HL-60 (cell line): ENCODE results near the gene SPSB4.

Experiments used
- DNase-seq, 2 experiments: peaks; one replicate each; pipeline ENCODE4 v3.0.0-alpha.2; 2010 to 2020; ENCODE audit warnings: low read depth in 1 of 2, low spot score in 1 of 2
- H3K27ac ChIP-seq: fragments of 250-450 bp; sonication (Bioruptor Pico); replicated peaks from 2 replicates; pipeline ENCODE4 v1.5.1; 2020; ENCODE audit warnings: mild to moderate bottlenecking, moderate library complexity
- H3K27me3 ChIP-seq: fragments of 250-450 bp; sonication (Bioruptor Pico); 2 replicates; pipeline ENCODE4 v1.5.1; 2021; ENCODE audit warnings: mild to moderate bottlenecking, moderate library complexity; ENCODE audit not compliant: insufficient read depth, poor library complexity, severe bottlenecking
- H3K4me3 ChIP-seq: replicated peaks from 2 replicates; pipeline ENCODE4 v1.5.1; 2011; ENCODE audit warnings: mild to moderate bottlenecking, control low read depth, low read length; ENCODE audit not compliant: insufficient read depth
- CTCF ChIP-seq: IDR thresholded peaks from one replicate; pipeline ENCODE4 v1.5.1; 2011; ENCODE audit warnings: low read length, control low read depth, inconsistent platforms; ENCODE audit not compliant: insufficient read depth
- GABPA ChIP-seq: IDR thresholded peaks from 2 replicates; pipeline ENCODE4 v1.6.1; 2012; ENCODE audit warnings: low read depth
- POLR2AphosphoS5 ChIP-seq: IDR thresholded peaks from 2 replicates; pipeline ENCODE4 v1.6.1; 2012; ENCODE audit warnings: low read depth
- SPI1 ChIP-seq: IDR thresholded peaks from 2 replicates; pipeline ENCODE4 v1.6.1; 2012; ENCODE audit warnings: low read depth, mild to moderate bottlenecking, borderline replicate concordance
- TF ChIP-seq, protein P1 (sequence below): IDR thresholded peaks from 2 replicates; pipeline ENCODE4 v1.6.1; 2012; ENCODE audit warnings: low read depth; ENCODE audit not compliant: insufficient replicate concordance

The SPSB4 gene

GRCh38 chr3:141103067-141103466 is 51.9 kb downstream of the SPSB4 start:
- DNase-seq = no peak
- TF ChIP-seq SPI1 (no peak), GABPA (no peak), POLR2AphosphoS5 (no peak), CTCF (no peak)
- TF ChIP-seq, protein P1, sequence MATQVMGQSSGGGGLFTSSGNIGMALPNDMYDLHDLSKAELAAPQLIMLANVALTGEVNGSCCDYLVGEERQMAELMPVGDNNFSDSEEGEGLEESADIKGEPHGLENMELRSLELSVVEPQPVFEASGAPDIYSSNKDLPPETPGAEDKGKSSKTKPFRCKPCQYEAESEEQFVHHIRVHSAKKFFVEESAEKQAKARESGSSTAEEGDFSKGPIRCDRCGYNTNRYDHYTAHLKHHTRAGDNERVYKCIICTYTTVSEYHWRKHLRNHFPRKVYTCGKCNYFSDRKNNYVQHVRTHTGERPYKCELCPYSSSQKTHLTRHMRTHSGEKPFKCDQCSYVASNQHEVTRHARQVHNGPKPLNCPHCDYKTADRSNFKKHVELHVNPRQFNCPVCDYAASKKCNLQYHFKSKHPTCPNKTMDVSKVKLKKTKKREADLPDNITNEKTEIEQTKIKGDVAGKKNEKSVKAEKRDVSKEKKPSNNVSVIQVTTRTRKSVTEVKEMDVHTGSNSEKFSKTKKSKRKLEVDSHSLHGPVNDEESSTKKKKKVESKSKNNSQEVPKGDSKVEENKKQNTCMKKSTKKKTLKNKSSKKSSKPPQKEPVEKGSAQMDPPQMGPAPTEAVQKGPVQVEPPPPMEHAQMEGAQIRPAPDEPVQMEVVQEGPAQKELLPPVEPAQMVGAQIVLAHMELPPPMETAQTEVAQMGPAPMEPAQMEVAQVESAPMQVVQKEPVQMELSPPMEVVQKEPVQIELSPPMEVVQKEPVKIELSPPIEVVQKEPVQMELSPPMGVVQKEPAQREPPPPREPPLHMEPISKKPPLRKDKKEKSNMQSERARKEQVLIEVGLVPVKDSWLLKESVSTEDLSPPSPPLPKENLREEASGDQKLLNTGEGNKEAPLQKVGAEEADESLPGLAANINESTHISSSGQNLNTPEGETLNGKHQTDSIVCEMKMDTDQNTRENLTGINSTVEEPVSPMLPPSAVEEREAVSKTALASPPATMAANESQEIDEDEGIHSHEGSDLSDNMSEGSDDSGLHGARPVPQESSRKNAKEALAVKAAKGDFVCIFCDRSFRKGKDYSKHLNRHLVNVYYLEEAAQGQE = no peak
- Histone ChIP-seq H3K27ac (no peak overlapping the region), H3K4me3 (no peak overlapping the region), H3K27me3 (no peaks in the 10 kb centered on the region)

DNA sequence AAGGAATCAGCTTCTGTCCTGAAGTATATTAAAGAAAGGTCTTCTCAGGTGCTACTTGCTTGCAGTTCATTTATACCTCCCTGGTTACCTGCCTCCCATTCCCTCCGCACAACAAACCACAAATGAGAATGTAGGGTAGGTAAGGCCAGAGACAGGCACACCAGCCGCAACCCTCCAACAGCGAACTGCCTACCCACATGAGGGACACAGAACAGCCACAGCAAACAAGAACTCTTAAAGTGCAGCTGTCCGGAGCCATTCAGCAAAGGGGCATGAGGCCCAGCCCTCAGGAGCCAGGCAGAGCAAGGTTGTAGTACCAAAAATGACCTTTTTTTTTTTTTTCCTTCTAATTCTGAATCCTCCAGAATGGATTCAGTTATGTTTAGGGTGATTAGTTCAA is 52.4 kb downstream of the SPSB4 start:
- H3K4me3 ChIP-seq = no peak overlapping the region
- no peak for DNase-seq
- H3K27ac ChIP-seq = no peak overlapping the region

GRCh38 chr3:141104151-141104821 is 53.1 kb downstream of the SPSB4 start:
- Histone ChIP-seq H3K27me3 (no peaks in the 10 kb centered on the region), H3K27ac (no peak overlapping the region), H3K4me3 (no peak overlapping the region)
- no peak for TF ChIP-seq SPI1
- TF ChIP-seq, protein P1 = no peak
- no peak for TF ChIP-seq CTCF
- no peak for TF ChIP-seq GABPA
- no peak for TF ChIP-seq POLR2AphosphoS5
- DNase-seq = no peak

More for the DNA sequence above, 52.4 kb downstream of the SPSB4 start:
- no peaks in the 10 kb centered on the region for H3K27me3 ChIP-seq
- TF ChIP-seq POLR2AphosphoS5 (no peak), CTCF (no peak), GABPA (no peak), SPI1 (no peak)
- TF ChIP-seq, protein P1 = no peak
